ENCODE results near the gene CD226. TPM values are rescaled to one million over a fixed set of nuclear protein-coding genes. Genes with fewer than 3 reads are reported as not detected.

CD226 gene
- polyA plus RNA-seq, 1 of the 3 experiments (the other 2 are of a cell fraction), result 0.56 TPM

DNA sequence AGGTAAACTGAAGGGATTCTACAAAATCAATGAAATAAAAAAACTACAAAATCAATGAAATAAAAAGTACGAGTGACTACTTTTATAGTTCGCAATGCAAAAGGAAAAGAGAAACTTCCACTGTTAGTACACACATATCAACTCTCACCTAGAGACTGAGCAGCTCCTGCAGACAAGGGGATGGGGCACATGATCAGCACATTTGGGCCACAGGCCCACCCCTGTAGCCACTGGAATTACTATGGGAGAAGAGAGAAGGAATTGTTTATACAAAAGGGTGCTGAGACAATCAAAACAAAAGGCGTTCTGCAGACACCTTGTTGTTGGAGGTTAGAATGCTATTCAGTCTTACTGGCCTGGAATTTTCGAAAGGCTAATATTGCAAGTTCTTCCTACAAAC lies 34.7 kb upstream of the CD226 start:
- Histone ChIP-seq H3K4me3 (ENCODE audit: low read depth in 2 of 2, low read length in 1 of 2) (no peak overlapping the region), H4K20me1 (ENCODE audit: insufficient read depth) (no peaks in the 10 kb centered on the region), H3K36me3 (replicated peaks in 1 of 2; ENCODE audit: control insufficient read depth in 1 of 2, insufficient read depth in 2 of 2, low read length in 1 of 2) (peaks cover 0 to 3% of the 10 kb centered on the region in 2 experiments), H3K27me3 (ENCODE audit: insufficient read depth) (no peaks in the 10 kb centered on the region), H3K4me2 (no peak overlapping the region), H3K9me3 (no peaks in the 10 kb centered on the region), H3K4me1 (ENCODE audit: control insufficient read depth in 1 of 2, insufficient read depth in 2 of 2, low read depth in 1 of 2, low read length in 1 of 2) (peaks cover 0 to 6% of the 10 kb centered on the region in 2 experiments; a peak in 2 of 4 replicates), H3F3A (replicated peaks; ENCODE audit: insufficient read depth) (no peaks in the 10 kb centered on the region), H3K9ac (no peak overlapping the region), H2AFZ (ENCODE audit: low read depth) (no peak overlapping the region), H3K27ac (ENCODE audit: low read depth in 2 of 2, low read length in 1 of 2) (no peak overlapping the region), H3K9me2 (no peaks in the 10 kb centered on the region), H3K79me2 (ENCODE audit: insufficient read depth) (no peaks in the 10 kb centered on the region)
- POLR2A ChIA-PET, result no interaction called here
- no peak for TF ChIP-seq SIN3A (IDR thresholded peaks at IDR 0.05; ENCODE audit: borderline replicate concordance, low read depth, low read length)
- TF ChIP-seq, protein P1, sequence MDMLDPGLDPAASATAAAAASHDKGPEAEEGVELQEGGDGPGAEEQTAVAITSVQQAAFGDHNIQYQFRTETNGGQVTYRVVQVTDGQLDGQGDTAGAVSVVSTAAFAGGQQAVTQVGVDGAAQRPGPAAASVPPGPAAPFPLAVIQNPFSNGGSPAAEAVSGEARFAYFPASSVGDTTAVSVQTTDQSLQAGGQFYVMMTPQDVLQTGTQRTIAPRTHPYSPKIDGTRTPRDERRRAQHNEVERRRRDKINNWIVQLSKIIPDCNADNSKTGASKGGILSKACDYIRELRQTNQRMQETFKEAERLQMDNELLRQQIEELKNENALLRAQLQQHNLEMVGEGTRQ (IDR thresholded peaks at IDR 0.05; ENCODE audit: borderline replicate concordance, low read depth, low read length), result no peak
- no peak for TF ChIP-seq MXI1 (IDR thresholded peaks at IDR 0.05; ENCODE audit: low read depth, low read length)
- no peak for TF ChIP-seq NFIC (IDR thresholded peaks at IDR 0.05; ENCODE audit: borderline replicate concordance)
- no peak for TF ChIP-seq GATA2 (CRISPR knock-in tag; IDR thresholded peaks at IDR 0.05)
- TF ChIP-seq, protein P2, sequence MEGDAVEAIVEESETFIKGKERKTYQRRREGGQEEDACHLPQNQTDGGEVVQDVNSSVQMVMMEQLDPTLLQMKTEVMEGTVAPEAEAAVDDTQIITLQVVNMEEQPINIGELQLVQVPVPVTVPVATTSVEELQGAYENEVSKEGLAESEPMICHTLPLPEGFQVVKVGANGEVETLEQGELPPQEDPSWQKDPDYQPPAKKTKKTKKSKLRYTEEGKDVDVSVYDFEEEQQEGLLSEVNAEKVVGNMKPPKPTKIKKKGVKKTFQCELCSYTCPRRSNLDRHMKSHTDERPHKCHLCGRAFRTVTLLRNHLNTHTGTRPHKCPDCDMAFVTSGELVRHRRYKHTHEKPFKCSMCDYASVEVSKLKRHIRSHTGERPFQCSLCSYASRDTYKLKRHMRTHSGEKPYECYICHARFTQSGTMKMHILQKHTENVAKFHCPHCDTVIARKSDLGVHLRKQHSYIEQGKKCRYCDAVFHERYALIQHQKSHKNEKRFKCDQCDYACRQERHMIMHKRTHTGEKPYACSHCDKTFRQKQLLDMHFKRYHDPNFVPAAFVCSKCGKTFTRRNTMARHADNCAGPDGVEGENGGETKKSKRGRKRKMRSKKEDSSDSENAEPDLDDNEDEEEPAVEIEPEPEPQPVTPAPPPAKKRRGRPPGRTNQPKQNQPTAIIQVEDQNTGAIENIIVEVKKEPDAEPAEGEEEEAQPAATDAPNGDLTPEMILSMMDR (IDR thresholded peaks at IDR 0.05), result no peak
- no peak for TF ChIP-seq TCF12 (IDR thresholded peaks at IDR 0.05)
- TF ChIP-seq SMC3 (IDR thresholded peaks at IDR 0.05; ENCODE audit: low read depth, low read length), result no peak
- WGBS (ENCODE audit: low lambda C conversion rate), result 96% methylated on average over 4 of the region's 4 CpGs
- CTCF ChIA-PET, result no interaction called here
- no peak for DNase-seq

DNA sequence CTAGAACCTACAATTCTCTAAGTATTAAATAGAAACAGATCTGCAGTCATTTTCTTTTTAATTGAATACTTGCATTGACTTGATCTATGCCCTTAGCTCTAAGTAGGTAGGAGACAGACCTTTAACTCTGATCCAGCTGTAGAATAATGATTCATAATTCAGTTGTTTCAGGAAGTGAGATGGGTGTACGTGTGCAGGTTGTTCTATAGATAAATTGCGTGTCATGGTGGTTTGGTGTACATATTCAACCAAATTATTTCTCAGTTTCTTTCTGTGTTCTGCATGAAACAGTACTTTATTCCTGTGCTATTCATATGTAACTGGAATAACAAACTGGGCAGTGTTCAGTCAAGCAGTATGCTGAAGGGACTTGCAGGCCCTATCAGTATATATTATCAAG lies 34.3 kb upstream of the CD226 start:
- DNase-seq, result no peak
- POLR2A ChIA-PET, result no interaction called here
- H4K20me1 ChIP-seq (ENCODE audit: insufficient read depth), result no peaks in the 10 kb centered on the region
- H3K9me3 ChIP-seq, result no peaks in the 10 kb centered on the region
- no peaks in the 10 kb centered on the region for H3K9me2 ChIP-seq
- no peak overlapping the region for H3K27ac ChIP-seq (ENCODE audit: low read depth in 2 of 2, low read length in 1 of 2)
- TF ChIP-seq, protein P3, sequence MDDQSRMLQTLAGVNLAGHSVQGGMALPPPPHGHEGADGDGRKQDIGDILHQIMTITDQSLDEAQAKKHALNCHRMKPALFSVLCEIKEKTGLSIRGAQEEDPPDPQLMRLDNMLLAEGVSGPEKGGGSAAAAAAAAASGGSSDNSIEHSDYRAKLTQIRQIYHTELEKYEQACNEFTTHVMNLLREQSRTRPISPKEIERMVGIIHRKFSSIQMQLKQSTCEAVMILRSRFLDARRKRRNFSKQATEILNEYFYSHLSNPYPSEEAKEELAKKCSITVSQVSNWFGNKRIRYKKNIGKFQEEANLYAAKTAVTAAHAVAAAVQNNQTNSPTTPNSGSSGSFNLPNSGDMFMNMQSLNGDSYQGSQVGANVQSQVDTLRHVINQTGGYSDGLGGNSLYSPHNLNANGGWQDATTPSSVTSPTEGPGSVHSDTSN (IDR thresholded peaks at IDR 0.05), result no peak
- 93% methylated on average over 2 of the region's 2 CpGs for WGBS (ENCODE audit: low lambda C conversion rate)
- no peak overlapping the region for H3K4me2 ChIP-seq
- CTCF ChIA-PET, result no interaction called here
- no peaks in the 10 kb centered on the region for H3F3A ChIP-seq (replicated peaks; ENCODE audit: insufficient read depth)
- no peaks in the 10 kb centered on the region for H3K79me2 ChIP-seq (ENCODE audit: insufficient read depth)
- no peak overlapping the region for H3K4me3 ChIP-seq (ENCODE audit: low read depth in 2 of 2, low read length in 1 of 2)
- H3K36me3 ChIP-seq (replicated peaks in 1 of 2; ENCODE audit: control insufficient read depth in 1 of 2, insufficient read depth in 2 of 2, low read length in 1 of 2), result peaks cover 0 to 3% of the 10 kb centered on the region in 2 experiments
- no peak overlapping the region for H2AFZ ChIP-seq (ENCODE audit: low read depth)
- peaks cover 0 to 6% of the 10 kb centered on the region in 2 experiments; a peak in 2 of 4 replicates for H3K4me1 ChIP-seq (ENCODE audit: control insufficient read depth in 1 of 2, insufficient read depth in 2 of 2, low read depth in 1 of 2, low read length in 1 of 2)
- no peaks in the 10 kb centered on the region for H3K27me3 ChIP-seq (ENCODE audit: insufficient read depth)
- no peak overlapping the region for H3K9ac ChIP-seq
